NCI-H446 treated with DMSO at 0.1 percent for 48 hours (cell line): Measurements from ENCODE around the gene ST8SIA1.
"Not testable (repeated sequence)": the region's sequence is repeated elsewhere in the genome, so short reads cannot be mapped to it uniquely, and the experiment has no call there.

ENCODE experiments used
- DNase-seq: peaks from one replicate; lab custom pipeline; 2025; lab: John Stamatoyannopoulos, UW

Gene ST8SIA1, protein sequence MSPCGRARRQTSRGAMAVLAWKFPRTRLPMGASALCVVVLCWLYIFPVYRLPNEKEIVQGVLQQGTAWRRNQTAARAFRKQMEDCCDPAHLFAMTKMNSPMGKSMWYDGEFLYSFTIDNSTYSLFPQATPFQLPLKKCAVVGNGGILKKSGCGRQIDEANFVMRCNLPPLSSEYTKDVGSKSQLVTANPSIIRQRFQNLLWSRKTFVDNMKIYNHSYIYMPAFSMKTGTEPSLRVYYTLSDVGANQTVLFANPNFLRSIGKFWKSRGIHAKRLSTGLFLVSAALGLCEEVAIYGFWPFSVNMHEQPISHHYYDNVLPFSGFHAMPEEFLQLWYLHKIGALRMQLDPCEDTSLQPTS

DNA sequence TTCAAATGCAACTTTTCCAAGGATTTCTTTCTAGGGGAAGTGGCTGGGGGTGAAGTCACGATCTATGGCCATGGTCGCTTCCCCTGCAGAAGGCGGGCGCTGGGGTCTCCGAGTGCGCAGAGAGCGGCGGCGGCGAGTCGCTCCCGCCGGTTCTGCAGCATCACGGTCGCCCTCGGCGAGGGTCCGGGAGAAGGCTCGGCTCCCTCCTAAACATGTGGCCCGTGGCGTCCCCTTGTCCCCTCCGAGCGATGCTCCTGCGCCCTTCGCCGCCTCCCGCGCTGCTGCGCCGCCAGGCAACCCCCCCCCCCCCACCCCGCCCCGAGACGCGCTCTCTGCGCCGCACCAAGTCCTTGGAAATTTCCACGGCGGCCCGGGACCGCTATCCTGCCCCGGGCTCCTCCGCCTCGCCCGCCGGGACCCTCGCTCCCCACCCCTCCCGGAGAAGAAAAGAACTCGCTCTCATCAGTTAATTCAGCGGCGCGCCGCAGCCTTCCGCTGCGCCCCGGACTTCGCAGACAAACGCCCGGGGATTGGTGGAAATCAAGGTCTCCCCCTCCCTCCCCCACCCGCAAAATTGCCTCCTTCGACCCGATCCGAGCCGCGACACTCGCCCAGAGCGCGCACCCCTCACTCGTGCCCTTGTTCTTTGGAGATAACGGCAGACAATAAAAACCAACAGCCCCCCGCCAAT is at the start of gene ST8SIA1:
Gene ST8SIA1, minus strand, starts transcription at position 298 of the 691 bp plus-strand sequence. CDS start 475 bp downstream, outside the sequence.
- no peak for DNase-seq

DNA sequence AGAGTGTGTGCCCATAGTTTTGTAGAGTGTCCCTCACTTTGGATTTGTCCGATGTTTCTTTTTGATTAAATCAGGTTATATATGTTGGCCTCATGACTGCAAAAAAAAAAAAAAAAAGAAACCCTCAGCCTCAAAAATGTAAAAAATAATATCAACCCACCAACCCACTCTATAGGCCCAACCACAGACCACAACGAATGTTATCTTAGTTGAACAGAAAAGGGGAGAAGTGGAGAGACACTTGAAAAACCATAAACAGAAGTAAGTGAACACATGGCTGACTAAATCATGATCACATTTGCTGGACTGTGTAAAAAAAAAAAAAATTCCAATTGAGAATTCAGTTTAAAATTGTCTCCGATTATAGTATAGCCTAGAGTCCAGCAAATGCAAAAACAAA is 45.5 kb upstream of the ST8SIA1 start:
- DNase-seq, result no peak

DNA sequence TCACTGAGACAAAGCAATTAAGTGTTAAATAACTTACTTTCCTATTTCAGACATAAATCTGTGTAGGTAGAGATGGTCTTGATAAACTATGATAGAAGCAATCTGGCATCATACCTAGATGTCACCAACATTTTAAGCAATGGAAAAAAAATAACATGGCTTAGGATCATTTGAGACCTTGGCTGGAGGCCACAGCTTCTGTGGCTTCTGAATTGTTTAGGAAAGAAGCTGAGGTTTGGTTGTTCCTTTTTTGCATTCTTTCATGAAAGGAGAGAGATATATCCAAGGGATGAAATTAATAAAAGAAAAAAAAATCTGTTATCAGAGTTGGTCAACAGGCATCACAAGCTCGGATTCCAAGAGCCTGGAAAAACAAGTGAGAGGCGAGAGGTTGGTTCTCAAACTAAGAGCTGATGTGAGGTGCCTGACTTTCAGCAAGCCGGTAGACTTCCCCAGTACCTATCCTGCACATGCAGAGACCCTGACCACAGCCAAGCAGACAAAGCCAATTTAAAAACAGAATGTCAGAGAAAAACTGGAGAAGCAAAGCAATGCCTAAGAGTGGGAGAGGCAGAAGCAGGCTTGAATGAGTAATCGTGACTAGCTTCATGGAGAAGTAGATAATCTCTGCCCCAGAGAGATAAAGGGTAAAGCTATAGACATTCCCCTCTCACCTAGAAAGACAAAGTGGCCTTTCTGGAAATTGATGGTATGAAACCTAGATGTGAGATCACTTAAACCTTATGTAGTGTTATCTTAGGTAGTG is 43.4 kb upstream of the ST8SIA1 start:
- DNase-seq, result no peak

DNA sequence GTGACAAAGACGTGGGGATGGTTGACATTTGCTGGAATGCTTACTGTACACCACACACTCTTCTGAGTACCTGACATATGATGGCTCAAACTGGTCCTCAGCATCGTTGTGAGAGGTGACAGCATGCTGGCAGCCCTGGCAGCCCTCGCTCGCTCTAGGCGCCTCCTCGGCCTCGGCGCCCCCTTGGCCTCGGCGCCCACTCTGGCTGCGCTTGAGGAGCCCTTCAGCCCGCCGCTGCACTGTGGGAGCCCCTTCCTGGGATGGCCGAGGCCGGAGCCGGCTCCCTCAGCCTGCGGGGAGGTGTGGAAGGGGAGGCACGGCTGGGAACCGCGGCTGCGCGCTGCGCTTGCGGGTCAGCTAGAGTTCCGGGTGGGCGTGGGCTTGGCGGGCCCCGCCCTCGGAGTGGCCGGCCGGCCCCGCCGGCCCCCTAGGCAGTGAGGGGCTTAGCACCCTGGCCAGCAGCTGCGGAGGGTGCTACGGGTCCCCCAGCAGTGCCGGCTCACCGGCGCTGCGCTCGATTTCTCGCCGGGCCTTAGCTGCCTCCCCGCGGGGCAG is 42.2 kb upstream of the ST8SIA1 start:
- DNase-seq, result not testable (repeated sequence)

DNA sequence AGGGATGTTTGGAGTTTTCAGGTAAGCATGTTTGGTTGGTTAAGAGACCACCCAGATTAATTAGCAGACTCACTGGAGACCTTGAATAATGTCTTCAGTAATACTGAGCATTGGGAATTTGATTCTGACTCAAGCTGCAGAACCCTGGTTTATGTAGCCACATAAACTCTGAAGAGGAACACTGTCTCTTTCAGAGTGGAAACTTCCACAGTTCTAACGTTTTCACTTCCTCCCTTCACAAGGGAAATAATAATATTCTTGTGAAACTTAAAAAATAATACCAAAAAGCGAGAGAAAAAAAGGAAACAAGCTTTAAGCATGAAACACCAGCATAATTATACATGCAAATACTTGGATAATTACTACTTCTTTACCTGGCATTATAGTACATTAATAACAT is 40.0 kb upstream of the ST8SIA1 start:
- DNase-seq, result no peak

DNA sequence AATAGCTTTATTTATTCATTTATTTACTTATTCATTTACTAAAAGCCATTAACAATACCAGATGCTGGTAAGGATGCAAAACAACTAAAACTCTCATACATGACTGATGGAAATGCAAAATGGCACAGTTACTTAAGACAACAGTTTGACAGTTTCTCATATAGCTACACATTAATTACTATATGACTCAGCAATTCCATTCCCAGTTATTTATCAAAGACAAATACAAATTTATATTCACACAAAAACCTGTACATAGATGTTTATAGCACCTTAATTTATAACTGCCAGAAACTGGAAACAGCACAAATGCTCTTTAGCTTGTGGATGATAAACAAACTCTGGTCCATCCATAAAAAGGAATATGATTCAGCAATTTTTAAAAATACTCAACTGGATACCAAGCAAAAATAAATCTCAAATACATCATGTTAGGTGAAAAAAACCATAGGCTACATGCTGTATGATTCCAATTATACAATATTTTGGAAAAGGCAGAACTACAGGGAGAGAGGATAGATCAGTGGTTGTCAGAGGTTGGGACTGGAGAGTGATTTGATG is 37.9 kb upstream of the ST8SIA1 start:
- DNase-seq, result no peak

DNA sequence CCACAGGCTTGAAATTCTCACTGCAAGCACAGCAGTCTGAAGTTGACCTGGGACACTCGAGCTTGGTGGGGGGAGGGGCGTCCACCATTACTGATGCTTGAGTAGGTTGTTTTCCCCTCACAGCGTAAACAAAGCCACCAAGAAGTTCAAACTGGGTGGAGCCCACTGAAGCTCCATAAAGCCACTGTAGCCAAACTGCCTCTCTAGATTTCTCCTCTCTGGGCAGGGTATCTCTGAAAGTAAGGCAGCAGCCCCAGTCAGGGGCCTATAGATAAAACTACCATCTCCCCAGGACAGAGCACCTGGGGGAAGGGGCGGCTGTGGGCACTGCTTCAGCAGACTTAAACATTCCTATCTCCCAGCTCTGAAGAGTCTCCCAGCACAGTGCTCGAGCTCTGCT is 31.7 kb upstream of the ST8SIA1 start:
- no peak for DNase-seq

DNA sequence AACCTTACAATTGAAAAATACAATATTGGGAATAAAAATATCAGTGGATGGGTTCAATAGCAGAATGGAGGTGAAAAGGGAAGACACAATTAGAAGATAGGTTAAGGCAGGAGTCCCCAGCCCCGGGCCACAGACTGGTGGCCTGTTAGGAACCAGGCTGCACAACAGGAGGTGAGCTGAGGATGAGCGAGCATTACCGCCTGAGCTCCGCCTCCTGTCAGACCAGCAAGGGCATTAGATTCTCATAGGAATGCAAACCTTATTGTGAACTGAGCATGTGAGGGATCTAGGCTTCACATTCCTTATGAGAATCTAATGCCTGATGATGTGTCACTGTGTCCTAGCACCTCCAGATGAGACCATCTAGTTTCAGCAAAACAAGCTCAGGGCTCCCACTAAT is 27.3 kb upstream of the ST8SIA1 start:
- no peak for DNase-seq

DNA sequence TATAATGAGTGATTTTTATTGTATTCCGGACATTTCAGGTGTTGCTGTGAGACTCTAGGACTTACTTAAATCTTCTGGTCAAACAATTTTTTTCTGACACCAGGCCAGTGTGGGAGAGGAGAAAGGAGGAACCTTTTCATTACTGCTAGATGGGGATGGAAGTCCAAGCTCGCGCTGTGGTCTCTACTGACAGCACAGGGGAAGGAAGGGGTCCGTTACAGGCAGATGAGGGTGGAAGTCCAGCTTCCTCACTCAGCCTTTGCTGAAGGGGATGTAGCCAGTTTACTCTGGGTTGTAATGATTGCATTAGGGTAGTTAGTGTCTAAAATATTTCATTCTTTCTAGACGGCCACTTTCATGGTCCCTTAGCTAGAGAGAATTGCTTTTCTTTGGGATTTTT is 26.3 kb upstream of the ST8SIA1 start:
- no peak for DNase-seq

DNA sequence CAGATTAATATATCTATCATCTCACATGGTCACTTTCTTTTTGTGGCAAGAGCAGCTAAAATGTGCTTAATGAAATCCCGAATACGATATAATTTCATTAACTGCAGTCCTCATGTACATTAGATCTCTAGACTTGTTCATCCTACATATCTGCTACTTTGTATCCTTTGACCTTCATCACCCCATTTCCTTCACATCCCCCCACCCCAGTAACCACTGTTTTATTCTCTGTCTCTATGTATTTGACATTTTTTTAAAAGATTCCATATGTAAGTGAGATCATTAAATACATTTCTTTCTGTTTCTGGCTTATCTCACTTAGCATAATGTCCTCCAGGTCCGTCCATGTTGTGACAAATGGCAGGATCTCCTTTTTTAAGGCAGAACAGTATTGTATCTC is 23.0 kb upstream of the ST8SIA1 start:
- DNase-seq, result no peak

DNA sequence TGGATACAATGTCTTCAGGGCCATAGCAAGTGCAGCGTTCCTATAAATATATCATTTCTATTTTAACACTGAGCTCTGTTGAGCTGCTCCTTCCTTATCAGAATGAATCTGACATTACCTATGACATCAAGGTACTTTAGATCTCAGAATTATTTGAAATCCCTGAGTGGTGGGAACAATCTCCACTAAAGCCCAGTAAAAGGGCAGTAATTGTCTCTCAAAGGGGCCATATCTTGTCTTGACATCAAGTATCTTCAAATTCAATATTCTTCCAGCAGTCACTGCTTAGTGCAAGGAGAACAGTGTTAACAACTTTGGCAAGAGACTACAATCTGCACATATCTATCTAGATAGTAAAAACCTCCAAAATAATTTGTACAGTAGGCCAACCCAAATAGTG is 21.7 kb upstream of the ST8SIA1 start:
- no peak for DNase-seq

DNA sequence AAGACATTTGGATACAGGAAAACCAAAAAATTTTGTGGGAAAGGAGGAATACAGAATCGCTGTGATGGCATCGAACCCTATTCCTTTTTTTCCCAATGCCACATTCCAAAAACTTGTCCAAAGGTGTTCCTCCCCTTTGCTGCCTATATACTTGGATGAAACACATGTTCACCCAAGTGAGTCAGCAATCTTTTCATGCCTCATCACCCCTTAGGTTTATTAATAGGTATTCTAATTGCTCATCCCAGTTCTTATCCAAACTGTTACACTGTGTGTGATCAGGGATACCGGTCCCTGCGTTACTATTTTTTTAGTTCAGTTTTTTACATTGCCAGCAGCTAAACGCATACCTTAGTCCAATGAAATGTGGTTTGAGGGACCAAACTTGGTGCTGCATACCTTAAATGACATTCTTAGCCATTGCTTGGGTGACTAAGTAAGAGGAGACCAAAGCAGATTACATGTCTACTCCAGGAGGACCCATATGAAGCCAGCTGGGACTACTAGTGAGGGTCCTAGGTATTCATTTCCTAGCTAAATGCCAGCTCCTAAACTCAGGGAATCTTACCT is 20.6 kb upstream of the ST8SIA1 start:
- DNase-seq, result no peak

DNA sequence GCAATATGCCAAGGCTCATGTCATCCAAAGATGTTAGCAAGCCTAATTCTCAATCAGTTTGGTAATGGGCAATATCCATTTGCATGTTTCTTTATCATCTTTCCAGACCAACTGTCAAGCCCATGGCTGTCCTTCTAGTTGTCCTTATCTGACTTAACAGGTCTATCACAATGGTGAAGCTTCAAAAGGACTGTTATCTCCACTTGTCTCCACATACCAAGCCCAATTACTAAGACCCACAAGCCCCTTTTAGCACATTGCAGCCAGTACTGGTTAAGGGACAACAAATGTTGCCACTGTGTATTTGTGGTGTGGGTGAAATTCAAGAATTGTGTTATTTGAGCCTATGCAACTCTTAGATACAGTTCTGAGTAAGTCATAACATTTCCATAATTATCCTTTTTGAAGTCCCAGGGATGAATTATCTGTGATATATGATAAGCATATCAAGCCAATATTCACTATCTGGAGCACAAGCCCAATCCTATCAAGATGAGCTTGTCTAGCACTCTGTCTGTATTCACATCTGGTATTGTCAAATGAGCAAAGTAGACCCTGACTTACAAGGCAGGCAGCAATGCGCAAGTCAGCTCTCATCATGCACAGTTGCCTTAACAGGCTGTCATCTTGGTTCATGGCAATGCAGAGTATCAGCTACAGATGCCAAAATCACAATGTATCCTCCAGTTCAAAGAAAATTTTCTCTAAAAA is 19.3 kb upstream of the ST8SIA1 start:
- DNase-seq, result no peak

DNA sequence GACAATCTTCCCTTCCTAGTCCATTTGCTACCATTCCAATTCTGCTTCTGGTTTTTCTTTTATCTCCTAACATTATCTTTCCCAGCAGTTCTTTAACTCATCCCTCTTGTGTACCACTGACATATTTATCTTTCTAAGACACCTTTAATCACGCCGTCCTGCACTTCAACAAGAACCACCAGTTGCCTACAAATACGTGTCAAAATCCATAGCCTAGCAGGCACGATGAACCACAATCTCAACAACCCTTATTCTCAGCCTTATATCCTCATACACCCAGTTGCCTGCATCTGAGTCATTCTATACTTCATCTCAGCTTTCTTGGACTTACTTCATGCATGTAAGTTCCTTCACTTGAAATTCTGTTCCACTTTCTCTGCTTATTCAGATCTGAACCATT is 16.4 kb upstream of the ST8SIA1 start:
- DNase-seq, result no peak

DNA sequence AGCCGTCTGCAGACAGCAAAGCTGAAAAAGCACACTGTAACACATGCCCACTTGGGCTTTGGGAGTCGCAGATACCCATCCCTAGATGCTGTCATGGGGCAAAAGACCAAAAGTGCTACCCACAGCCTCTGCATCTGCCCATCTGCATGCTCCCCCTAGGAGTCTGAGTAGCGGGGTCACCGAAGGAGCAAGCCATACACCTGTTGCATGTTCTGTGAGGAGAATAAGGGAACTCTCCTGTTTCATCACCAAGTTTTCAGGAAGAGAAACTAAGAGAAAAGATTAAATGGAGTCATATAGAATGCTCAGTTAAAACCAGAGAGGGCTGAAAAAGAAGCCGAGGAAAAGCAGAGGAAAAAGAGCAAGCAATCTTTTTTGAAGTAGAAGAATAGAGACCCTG is 13.7 kb upstream of the ST8SIA1 start:
- no peak for DNase-seq

DNA sequence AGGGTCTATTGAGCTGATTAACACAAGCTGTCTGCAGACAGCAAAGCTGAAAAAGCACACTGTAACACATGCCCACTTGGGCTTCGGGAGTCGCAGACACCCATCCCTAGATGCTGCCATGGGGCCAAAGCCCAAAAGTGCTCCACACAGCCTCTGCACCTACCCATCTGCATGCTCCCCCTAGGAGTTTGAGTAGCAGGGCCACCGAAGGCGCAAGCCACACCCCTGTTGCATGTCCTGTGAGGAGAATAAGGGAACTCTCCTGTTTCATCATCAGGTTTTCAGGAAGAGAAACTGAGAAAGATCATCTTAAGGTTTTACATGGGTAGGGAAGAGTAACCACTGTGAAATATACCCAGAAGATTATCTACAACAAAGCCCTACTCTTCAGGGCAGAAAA is 5.6 kb upstream of the ST8SIA1 start:
- DNase-seq, result no peak

DNA sequence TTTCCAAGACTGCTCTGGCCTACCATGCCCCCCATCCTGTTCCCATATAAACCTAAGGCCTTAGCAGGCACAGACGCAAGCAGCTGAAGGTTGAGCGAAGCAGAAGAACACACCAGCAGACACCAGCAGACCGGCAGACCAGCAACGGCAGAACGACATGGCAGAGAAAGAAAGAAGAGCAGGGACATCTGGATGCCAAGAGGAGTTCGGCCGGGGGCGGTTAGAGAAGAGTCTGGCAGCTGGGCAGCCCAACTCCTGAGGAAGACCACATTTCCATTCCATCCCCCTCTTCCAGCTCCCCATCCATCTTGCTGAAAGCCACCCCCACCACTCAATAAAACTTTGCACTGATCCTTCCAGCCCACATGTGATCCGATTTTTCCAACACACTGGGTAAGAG is 5.2 kb upstream of the ST8SIA1 start:
- DNase-seq, result no peak

DNA sequence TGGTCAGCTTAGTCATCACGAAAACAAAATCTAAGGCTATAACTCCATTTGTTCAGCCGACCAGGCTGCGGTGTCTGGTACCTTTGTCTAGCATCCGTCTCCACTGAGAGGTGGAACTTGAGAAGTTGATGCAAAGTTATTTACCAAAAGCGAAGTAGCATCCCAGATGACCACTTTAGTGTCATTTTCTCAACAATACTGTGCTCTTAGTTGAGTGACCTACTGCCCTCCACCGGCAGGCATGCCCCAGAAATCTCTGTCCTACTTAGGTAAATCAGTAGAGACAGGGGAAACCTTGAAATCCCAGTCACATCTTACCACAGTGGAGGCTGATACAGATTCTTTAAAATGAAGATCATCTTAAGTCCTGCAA is 1.3 kb upstream of the ST8SIA1 start:
- DNase-seq, result no peak

DNA sequence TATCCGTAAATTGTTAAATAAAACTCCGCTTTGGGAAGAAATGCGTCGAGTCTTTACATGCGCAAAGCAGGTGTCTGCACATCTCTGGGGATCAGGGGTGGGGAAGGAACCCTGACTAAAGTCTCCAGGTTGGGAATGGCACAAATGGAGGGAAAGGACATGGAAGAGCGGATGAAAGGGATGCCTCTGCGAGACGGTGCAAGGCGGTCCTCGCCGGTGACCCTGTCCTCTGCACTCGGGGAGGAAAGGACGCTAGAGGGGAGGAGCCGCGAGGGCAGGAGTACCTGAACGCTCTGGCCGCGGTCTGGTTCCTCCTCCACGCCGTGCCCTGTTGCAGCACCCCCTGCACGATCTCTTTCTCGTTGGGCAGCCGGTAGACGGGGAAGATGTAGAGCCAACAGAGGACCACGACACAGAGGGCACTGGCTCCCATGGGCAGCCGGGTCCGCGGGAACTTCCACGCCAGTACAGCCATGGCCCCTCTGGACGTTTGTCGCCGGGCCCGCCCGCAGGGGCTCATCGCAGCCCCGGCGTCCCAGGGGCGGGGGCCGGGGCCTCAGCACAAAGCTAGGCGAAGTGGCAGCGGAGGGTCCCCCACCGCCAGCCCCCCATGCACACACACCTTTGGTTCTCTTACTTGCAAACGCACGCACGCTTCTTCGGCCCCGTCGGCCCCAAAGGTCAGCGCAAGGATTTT is 646 bp downstream of the ST8SIA1 start:
- no peak for DNase-seq

DNA sequence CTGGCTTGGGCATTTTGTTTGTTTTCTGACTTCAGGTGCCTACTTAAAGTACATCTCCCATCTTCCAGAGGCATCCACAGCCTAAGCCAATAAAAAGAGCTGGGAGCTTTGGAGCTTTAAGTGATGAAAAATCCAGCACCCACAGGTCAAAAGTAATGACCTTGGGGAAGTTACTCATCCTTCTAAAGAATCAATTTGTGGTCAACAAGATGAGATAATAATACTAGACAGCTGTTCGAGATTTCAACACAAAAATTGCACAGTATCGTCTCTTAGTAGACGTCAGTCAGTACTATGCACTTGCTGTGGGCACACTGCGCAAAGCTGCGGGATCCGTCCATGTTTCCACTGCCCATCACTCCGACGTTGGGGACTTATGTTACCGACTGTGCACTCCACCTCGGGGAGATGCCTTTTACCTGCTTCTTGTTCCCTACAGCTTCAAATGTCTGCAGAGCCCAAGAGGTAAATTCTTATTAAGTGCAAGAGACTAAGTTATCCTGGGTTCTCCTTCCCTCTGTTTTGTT is 1.3 kb downstream of the ST8SIA1 start:
- no peak for DNase-seq

DNA sequence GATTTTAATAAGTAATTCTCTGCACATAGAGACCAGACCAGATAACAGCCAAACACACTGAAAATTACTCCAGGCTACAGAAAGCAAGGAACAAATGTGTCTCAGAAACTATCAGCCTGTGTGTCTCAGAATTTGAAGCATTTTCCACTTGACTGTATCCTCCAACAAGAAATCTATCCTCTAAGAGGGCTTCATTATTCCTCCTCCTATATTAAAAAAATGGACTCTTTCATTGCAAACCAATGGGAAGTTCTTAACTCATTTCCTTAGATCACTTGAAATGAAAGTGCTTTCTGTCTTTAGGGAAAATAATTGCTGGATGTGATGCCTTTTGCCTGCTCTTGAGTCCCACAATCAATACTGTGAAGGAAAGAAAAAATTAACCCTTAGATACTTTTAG is 2.3 kb downstream of the ST8SIA1 start:
- DNase-seq, result no peak
